Neuronal stem cell (in vitro differentiated cells): ENCODE results near the gene ANO1.
A peak's percentile ranks its signal among the peaks of the same experiment; 100 is the strongest.

ENCODE experiments used
- DNase-seq: peaks from one replicate; pipeline ENCODE4 v3.0.0-alpha.2; 2013; ENCODE audit warnings: low spot score
- H2AFZ ChIP-seq: one replicate; pipeline ENCODE4 v1.6.1; 2013; ENCODE audit warnings: mild to moderate bottlenecking, low read length, inconsistent platforms
- H2AK5ac ChIP-seq: 2 replicates; pipeline ENCODE4 v1.6.1; 2013; ENCODE audit warnings: low read depth, mild to moderate bottlenecking, inconsistent platforms, low read length, moderate library complexity, mixed read lengths
- H2BK120ac ChIP-seq: 2 replicates; pipeline ENCODE4 v1.6.1; 2013; ENCODE audit warnings: low read depth, mild to moderate bottlenecking, inconsistent platforms, low read length, moderate library complexity, mixed read lengths
- H2BK12ac ChIP-seq: one replicate; pipeline ENCODE4 v1.6.1; 2013; ENCODE audit warnings: low read length, inconsistent platforms
- H2BK15ac ChIP-seq: 2 replicates; pipeline ENCODE4 v1.6.1; 2013; ENCODE audit warnings: mild to moderate bottlenecking, low read length, inconsistent platforms, mixed read lengths
- H2BK5ac ChIP-seq: one replicate; pipeline ENCODE4 v1.6.1; 2013; ENCODE audit warnings: inconsistent platforms, mild to moderate bottlenecking, low read length, moderate library complexity
- H3K14ac ChIP-seq: one replicate; pipeline ENCODE4 v1.6.1; 2013; ENCODE audit warnings: low read length, inconsistent platforms
- H3K18ac ChIP-seq: 2 replicates; pipeline ENCODE4 v1.6.1; 2013; ENCODE audit warnings: low read length, inconsistent platforms
- H3K23ac ChIP-seq: 2 replicates; pipeline ENCODE4 v1.6.1; 2013; ENCODE audit warnings: low read depth, mild to moderate bottlenecking, mixed read lengths, low read length, inconsistent platforms; ENCODE audit not compliant: poor library complexity
- H3K27ac ChIP-seq: replicated peaks from 3 replicates; pipeline ENCODE4 v1.5.1; 2013; ENCODE audit warnings: low read length, inconsistent platforms
- H3K27me3 ChIP-seq, 3 experiments: 2 replicates each; pipeline ENCODE4 v1.6.1; 2013; ENCODE audit warnings: low read length in 3 of 3, mild to moderate bottlenecking in 2 of 3, inconsistent platforms in 1 of 3, low read depth in 1 of 3, mixed read lengths in 1 of 3, moderate library complexity in 1 of 3; ENCODE audit not compliant: control insufficient read depth in 3 of 3, insufficient read depth in 3 of 3
- H3K36me3 ChIP-seq, 2 donors: replicated peaks in 1 of 2; 2 replicates each; pipeline ENCODE4 v1.6.1; 2013; ENCODE audit warnings: low read length in 2 of 2; ENCODE audit not compliant: control insufficient read depth in 2 of 2, insufficient read depth in 2 of 2
- H3K4ac ChIP-seq: 2 replicates; pipeline ENCODE4 v1.6.1; 2013; ENCODE audit warnings: inconsistent platforms, mild to moderate bottlenecking, low read length, moderate library complexity
- H3K4me1 ChIP-seq, 2 donors: 1 replicate in 1 of 2; 2 replicates in 1 of 2; pipeline ENCODE4 v1.6.1; 2013; ENCODE audit warnings: low read length in 2 of 2, low read depth in 1 of 2; ENCODE audit not compliant: control insufficient read depth in 2 of 2, insufficient read depth in 1 of 2
- H3K4me2 ChIP-seq: one replicate; pipeline ENCODE4 v1.6.1; 2013; ENCODE audit warnings: mild to moderate bottlenecking, low read length, inconsistent platforms; ENCODE audit not compliant: insufficient read depth, poor library complexity, severe bottlenecking
- H3K4me3 ChIP-seq, 2 donors: 2 replicates each; pipeline ENCODE4 v1.5.1; 2013; ENCODE audit warnings: low read length in 2 of 2, mild to moderate bottlenecking in 2 of 2, inconsistent platforms in 1 of 2, moderate library complexity in 1 of 2
- H3K79me1 ChIP-seq: one replicate; pipeline ENCODE4 v1.6.1; 2013; ENCODE audit warnings: low read depth, mild to moderate bottlenecking, inconsistent platforms, low read length, moderate library complexity
- H3K9ac ChIP-seq: one replicate; pipeline ENCODE4 v1.6.1; 2013; ENCODE audit warnings: mild to moderate bottlenecking, low read depth, low read length, inconsistent platforms; ENCODE audit not compliant: poor library complexity
- H3K9me3 ChIP-seq, 2 donors: replicated peaks in 1 of 2; 2 replicates each; pipeline versions ENCODE3 to v1.6.1; 2013; ENCODE audit warnings: low read length in 2 of 2, mild to moderate bottlenecking in 2 of 2, inconsistent platforms in 1 of 2, low read depth in 1 of 2, mixed read lengths in 1 of 2, moderate library complexity in 1 of 2; ENCODE audit not compliant: control insufficient read depth in 2 of 2, insufficient read depth in 1 of 2
- H4K8ac ChIP-seq: one replicate; pipeline ENCODE4 v1.6.1; 2013; ENCODE audit warnings: low read depth, mild to moderate bottlenecking, inconsistent platforms, low read length, moderate library complexity
- H4K91ac ChIP-seq: one replicate; pipeline ENCODE4 v1.6.1; 2013; ENCODE audit warnings: low read length, low read depth, mild to moderate bottlenecking, inconsistent platforms; ENCODE audit not compliant: poor library complexity
- WGBS, 2 donors: extraction: QIAGEN DNeasy Blood & Tissue Kit; methylation state at CpG; one replicate each; pipeline ENCODE4 v1.1.7; 2013; ENCODE audit warnings: missing lambda C conversion rate in 2 of 2, mixed read lengths in 1 of 2; ENCODE audit not compliant: insufficient read length in 2 of 2, insufficient replicate concordance in 1 of 2; ENCODE audit errors: extremely low coverage in 2 of 2; 5-methylcytosine and 5-hydroxymethylcytosine counted together

Gene ANO1

GRCh38 chr11:70220136-70220535 lies 142.0 kb downstream of the ANO1 start:
- H3K36me3 ChIP-seq, result no peaks in the 10 kb centered on the region
- H3K4ac ChIP-seq, result no peak overlapping the region
- H3K9ac ChIP-seq, result no peak overlapping the region
- H2BK12ac ChIP-seq, result no peak overlapping the region
- H3K4me1 ChIP-seq, result peaks cover 0 to 4% of the 10 kb centered on the region in 2 donors
- no peaks in the 10 kb centered on the region for H3K79me1 ChIP-seq
- no peak overlapping the region for H4K91ac ChIP-seq
- H2AFZ ChIP-seq, result no peak overlapping the region
- no peak overlapping the region for H2BK15ac ChIP-seq
- no peak overlapping the region for H4K8ac ChIP-seq
- no peak overlapping the region for H3K18ac ChIP-seq
- no peak overlapping the region for H2BK120ac ChIP-seq
- no peak overlapping the region for H3K27ac ChIP-seq
- no peak overlapping the region for H3K14ac ChIP-seq
- H3K4me2 ChIP-seq, result no peak overlapping the region
- H3K23ac ChIP-seq, result no peak overlapping the region
- no peaks in the 10 kb centered on the region for H3K9me3 ChIP-seq
- DNase-seq, result no peak
- no CpG with 5 or more reads among the region's 3 CpGs for WGBS, 2 donors
- no peak overlapping the region for H3K4me3 ChIP-seq
- H2AK5ac ChIP-seq, result no peak overlapping the region
- no peak overlapping the region for H2BK5ac ChIP-seq
- peaks cover 0 to 3% (median 0%) of the 10 kb centered on the region in 3 experiments for H3K27me3 ChIP-seq

- Histone ChIP-seq H3K14ac (no peak overlapping the region), H3K79me1 (no peaks in the 10 kb centered on the region), H2BK15ac (no peak overlapping the region), H3K4me3 (no peak overlapping the region), H3K4ac (no peak overlapping the region), H3K36me3 (no peaks in the 10 kb centered on the region), H4K91ac (no peak overlapping the region), H2BK5ac (no peak overlapping the region), H3K18ac (no peak overlapping the region), H2BK12ac (no peak overlapping the region), H2AK5ac (no peak overlapping the region), H2AFZ (no peak overlapping the region), H4K8ac (no peak overlapping the region), H3K4me2 (no peak overlapping the region), H3K4me1 (peaks cover 0 to 4% of the 10 kb centered on the region in 2 donors), H3K27ac (no peak overlapping the region), H3K27me3 (peaks cover 0 to 3% (median 0%) of the 10 kb centered on the region in 3 experiments), H3K9me3 (no peaks in the 10 kb centered on the region), H3K9ac (no peak overlapping the region), H3K23ac (no peak overlapping the region), H2BK120ac (no peak overlapping the region)
- no CpG with 5 or more reads among the region's 1 CpG for WGBS, 2 donors
- no peak for DNase-seq
Measured at GRCh38 chr11:70220920-70221319, 142.8 kb downstream of the ANO1 start.

GRCh38 chr11:70225681-70226177 lies 147.6 kb downstream of the ANO1 start:
- no peaks in the 10 kb centered on the region for H3K79me1 ChIP-seq
- peaks cover 0 to 3% (median 0%) of the 10 kb centered on the region in 3 experiments for H3K27me3 ChIP-seq
- H3K18ac ChIP-seq, result no peak overlapping the region
- H3K4ac ChIP-seq, result no peak overlapping the region
- H3K4me1 ChIP-seq, result no peaks in the 10 kb centered on the region
- H3K9me3 ChIP-seq, result no peaks in the 10 kb centered on the region
- H3K9ac ChIP-seq, result no peak overlapping the region
- no peak overlapping the region for H3K27ac ChIP-seq
- DNase-seq, result no peak
- H2BK15ac ChIP-seq, result no peak overlapping the region
- no peak overlapping the region for H2AK5ac ChIP-seq
- no peak overlapping the region for H2AFZ ChIP-seq
- WGBS, 2 donors, result no CpG with 5 or more reads among the region's 8 CpGs
- no peak overlapping the region for H3K14ac ChIP-seq
- no peak overlapping the region for H2BK5ac ChIP-seq
- no peak overlapping the region for H2BK12ac ChIP-seq
- no peak overlapping the region for H4K91ac ChIP-seq
- no peak overlapping the region for H3K4me2 ChIP-seq
- H3K36me3 ChIP-seq, result no peaks in the 10 kb centered on the region
- peak overlapping the region; percentile 56 for H3K23ac ChIP-seq
- H4K8ac ChIP-seq, result no peak overlapping the region
- H2BK120ac ChIP-seq, result no peak overlapping the region
- H3K4me3 ChIP-seq, result no peak overlapping the region

GRCh38 chr11:70226183-70226582 lies 148.1 kb downstream of the ANO1 start:
- H2BK5ac ChIP-seq, result no peak overlapping the region
- WGBS, 2 donors, result no CpG with 5 or more reads among the region's 3 CpGs

More at GRCh38 chr11:70226183-70226582, 148.1 kb downstream of the ANO1 start:
- H2AK5ac ChIP-seq, result peak overlapping the region; percentile 17
- H3K27ac ChIP-seq, result no peak overlapping the region
- H4K91ac ChIP-seq, result no peak overlapping the region
- no peak overlapping the region for H3K14ac ChIP-seq
- peaks cover 0 to 1% of the 10 kb centered on the region in 2 donors for H3K4me1 ChIP-seq
- no peak for DNase-seq
- peaks cover 0 to 8% (median 0%) of the 10 kb centered on the region in 3 experiments for H3K27me3 ChIP-seq
- peak overlapping the region; percentile 13 for H3K9ac ChIP-seq
- no peak overlapping the region for H2BK15ac ChIP-seq
- no peak overlapping the region for H3K4ac ChIP-seq
- H2AFZ ChIP-seq, result no peak overlapping the region
- H3K4me3 ChIP-seq, result no peak overlapping the region
- H3K23ac ChIP-seq, result peak overlapping the region; percentile 56
- H3K9me3 ChIP-seq, result no peaks in the 10 kb centered on the region
- no peak overlapping the region for H3K4me2 ChIP-seq
- H3K36me3 ChIP-seq, result no peaks in the 10 kb centered on the region
- no peaks in the 10 kb centered on the region for H3K79me1 ChIP-seq
- H2BK120ac ChIP-seq, result no peak overlapping the region
- no peak overlapping the region for H4K8ac ChIP-seq
- H2BK12ac ChIP-seq, result no peak overlapping the region
- H3K18ac ChIP-seq, result peak overlapping the region; percentile 12
